Right forelimb (tissue), 1 donor: ENCODE data around the gene WWOX.

Source experiments
- DNase-seq: peaks from one replicate; pipeline ENCODE4 v3.0.0-alpha.2; 2018

WWOX gene

DNA sequence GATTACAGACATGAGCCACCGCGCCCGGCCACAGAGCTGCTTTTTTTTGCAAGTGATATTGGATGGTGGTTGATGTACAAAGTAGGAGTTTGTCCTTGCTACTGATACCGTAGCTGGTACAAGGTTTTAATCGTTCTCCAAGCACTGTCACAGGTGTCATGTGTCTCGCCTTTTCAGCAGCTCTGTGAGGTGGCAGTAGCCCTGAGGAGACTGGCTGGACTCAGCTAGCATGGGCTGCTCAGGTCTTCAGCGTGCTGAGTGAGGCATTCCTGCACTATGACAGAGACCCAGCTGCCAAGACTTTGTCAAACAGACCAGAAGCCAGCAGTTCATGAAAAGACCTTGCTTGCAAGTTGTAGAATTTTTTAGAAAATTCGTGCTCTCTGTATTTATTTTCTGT lies 7.2 kb downstream of the WWOX start:
- no peak for DNase-seq

DNA sequence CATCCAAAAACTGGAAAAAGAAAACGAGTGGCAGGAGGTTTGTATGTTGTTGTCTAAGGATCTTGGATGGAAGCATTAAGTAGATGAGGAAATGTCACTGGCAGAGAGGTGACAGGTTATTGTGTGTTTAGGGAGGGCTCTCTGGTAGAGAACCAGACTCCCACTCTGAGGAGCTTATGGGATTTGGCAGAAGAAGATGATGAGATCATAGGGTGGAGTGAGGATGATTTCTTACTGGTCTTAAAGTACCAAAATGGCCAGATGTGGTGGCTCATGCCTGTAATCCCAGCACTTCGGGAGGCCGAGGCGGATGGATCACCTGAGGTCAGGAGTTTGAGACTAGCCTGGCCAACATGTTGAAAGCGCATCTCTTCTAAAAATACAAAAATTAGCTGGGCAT lies 9.0 kb downstream of the WWOX start:
- DNase-seq = no peak

DNA sequence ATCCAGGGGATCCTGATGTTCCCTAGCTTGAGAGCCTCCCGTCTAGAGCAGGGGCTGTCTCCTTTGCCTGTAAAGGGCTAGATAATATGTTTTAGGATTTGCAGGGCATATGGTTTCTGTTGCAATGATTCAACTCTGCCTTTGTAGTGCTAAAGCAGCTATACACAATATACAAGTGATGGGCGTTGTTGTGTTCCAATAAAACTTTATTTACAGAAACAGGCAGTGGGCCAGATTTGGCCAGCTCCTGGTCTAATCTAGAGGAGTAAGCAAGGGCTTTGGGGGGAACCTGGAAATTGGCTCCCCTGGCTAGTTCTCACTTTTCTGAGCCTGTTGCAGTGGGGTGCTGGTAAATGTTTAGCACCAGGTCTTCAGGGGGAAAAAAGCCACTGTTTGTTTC lies 13.8 kb downstream of the WWOX start:
- no peak for DNase-seq

DNA sequence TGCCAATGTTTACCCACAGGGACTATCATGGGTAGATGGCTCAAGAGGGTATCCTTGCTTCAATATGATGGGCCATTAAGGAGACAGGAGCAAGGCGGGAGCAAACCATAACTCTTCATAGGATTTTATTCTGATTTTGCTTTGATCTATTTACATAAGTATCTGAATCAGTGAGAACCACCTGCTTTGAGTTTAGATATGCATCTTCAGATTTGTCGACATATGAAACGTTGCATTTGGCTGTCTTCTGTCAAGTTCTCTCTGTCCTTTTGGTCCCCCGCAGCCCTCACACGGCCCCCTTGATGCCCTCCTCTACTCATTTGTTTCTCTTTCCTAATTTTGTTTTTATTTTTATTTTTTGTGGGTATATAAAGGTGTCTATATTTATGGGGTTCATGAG lies 16.2 kb downstream of the WWOX start:
- no peak for DNase-seq

DNA sequence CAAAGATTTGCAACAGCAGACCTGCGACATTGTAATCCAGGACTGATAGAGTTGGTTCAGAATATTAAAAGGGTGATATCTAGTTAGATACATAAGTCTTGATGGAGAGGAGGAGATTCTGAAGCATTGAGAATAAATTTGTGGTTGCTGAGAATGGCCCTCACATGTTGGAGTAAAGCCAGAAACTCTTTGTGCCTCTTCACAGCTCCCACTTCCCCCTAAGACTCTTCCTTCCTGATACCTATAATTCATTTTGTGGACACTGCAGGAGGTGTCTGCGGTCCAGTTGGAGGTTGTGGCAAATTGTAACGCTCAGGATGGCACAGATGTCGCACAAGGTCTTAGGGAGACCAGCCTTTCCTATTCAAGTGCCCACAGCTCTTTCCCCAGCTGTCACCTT lies 17.5 kb downstream of the WWOX start:
- DNase-seq = no peak

DNA sequence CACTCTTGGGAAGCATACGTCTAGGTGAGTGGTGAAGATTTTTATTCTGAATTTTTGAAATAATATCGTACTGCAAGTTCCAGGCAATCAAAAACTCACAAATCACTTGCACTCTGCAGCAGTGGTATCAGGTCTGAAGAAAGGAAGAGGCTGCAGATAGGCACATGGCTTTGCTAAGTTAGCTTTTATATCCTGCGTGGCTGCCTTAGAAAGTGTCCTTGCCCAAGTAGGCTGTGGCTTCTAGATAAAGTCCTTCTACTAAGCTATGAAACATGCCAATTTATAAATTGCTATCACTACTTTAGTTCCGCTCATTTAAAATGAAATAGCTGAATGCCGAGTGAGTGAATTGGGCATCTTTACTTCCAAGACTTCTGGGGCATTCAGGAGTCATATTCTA lies 17.9 kb downstream of the WWOX start:
- DNase-seq = no peak

DNA sequence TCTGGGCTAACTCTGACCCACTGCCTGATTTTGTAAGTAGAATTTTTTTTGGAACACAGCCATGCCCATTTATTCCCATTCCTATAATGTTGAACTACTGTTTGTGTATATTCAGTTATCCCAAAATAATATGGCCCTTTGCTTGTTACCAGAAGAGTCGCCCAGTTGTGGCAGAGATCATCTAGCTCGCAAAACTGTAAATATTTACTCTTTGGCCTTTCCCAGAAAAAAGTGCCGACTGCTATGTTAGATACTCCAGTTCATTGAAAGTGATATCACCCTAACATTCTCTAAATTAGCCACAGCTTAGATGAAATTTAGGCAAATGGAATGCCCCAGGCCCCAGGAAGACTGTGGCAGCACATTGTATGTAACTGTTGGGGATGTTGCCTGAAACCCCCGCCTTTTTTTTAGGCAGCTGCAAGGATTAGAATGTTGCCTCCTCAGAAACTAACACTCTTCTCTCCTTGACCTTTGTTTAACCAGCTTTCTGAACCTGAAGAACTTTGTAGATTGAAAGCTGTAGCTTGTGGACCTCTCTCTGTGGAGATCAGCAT lies 19.1 kb downstream of the WWOX start:
- no peak for DNase-seq

DNA sequence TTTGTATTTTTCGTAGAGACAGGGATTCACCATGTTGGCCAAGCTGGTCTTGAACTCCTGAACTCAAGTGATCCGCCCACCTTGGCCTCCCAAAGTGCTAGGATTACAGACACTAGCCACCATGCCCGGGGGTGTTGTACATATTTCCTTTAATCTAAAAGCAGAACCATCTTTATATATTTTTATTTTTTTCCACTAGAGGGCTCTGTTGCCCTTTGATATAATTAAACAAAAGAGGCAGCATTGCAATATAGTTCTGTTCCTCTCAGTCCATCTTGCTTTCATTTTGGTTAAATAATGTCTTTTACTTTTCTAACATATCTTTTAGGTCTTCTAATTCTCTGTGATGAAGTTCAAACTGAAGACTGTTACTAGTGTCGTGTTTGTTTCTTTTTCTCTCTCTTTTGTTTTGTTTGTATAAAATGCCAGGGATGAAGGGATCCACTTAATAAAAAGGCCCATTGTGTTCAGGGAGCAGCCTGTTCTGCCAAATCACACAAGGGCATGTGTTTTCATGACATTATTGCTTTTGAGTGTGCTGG lies 23.4 kb downstream of the WWOX start:
- DNase-seq = no peak

DNA sequence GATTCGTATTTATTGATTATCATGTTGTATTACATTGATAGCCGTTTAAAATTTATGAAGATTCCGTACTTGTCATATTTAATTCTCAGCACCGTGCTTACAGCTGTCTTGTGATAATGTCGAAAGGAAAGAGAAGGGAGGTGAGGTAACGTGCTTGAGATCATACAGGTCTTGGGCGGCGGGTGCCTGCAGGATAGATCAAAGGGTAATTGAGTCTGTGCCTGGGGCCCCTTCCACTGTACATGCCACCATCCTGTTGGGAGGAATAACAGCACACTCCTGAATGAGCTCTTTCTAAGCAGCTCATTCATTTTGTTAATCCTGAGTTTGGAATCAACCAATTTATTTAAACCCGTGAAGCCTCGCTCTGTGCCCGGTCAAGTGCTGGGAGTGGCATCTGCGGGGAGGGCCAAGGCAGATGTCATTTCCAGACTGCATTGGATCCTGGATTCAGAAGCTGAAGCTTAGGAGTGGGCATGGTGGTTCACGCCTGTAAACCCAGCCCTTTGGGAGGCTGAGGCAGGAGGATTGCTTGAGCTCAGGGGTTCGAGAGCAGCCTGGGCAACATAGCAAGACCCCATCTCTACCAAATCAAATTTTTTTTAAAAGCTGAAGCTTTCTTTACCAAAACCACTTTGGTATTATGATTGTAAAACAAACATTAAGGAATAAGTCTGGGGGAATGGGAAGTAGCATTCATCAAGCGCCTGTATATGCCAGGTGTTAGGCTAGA lies 25.8 kb downstream of the WWOX start:
- no peak for DNase-seq

DNA sequence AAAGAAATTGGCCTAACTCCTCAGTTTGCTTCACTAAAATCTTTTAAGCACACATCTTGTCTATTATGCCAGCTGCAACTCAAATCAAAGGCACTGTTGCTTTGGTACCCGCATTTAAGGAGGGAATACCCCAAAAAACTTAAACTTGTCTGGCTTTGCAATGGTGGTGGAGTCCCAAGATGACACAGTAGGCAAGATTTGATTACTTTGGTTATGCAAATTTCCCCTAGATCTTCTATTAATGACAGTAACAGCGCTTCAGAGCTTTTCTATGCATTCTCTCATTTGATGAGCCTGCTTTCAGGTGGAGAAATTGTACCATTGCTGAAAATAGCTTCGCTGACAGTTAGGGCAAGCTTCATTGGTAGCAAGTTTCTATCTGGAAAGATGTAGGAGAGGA lies 27.2 kb downstream of the WWOX start:
- DNase-seq = no peak

DNA sequence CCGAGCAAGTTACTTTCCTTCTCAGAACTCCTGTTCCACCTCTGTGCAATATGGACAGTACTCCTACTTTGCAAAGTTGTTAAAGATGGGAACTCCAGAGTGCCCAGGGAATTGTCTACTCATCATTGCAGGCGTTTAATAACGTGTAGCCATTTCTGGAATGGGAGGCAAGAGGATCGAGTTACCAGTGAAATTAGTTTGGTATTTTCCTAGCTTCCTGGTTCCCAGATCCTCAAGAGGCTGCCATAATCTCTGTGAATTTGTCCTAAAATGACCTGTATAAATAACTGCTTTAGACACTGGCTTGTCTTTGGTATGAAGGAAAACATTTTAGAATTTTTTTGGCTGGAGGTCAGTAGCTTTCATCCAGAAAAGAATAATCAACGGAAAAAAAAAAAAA lies 27.7 kb downstream of the WWOX start:
- DNase-seq = no peak

DNA sequence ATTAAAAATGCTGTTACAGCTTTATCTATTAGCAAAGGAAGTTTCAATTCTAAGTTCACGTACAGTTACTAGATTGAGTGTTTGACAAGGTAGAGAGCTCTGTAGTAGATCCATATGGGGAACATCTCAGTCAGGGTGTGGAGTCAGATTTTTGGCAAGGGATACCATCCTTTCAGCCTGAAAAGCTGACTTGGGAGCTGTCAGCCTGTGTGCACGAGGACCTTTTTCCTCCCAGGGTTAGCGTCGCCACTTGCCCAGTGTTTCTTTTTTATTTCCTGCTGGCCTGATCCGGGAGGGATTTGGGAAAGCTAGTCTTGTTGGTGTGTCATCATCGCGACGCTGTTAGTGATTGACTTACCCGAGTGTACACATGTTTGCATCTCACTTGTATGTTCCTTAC lies 29.5 kb downstream of the WWOX start:
- no peak for DNase-seq

DNA sequence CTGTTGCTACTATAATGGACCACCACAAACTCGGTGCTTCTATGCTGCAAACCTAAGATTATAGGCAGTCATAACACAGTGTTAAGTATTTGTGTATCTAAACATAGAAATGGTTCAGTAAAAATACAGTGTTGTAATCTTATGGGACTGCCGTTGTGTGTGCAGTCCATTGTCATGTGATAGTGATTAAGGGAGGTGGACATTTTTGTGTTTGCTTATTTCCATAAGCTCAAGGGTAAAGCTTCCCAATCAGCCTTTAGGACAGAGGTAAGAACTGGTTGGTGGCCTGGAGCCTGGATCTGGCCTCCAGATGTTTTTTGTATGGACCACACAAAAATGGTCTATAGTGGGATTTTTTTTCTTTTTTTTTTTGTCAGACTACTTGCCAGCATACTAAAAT lies 29.9 kb downstream of the WWOX start:
- DNase-seq = no peak

DNA sequence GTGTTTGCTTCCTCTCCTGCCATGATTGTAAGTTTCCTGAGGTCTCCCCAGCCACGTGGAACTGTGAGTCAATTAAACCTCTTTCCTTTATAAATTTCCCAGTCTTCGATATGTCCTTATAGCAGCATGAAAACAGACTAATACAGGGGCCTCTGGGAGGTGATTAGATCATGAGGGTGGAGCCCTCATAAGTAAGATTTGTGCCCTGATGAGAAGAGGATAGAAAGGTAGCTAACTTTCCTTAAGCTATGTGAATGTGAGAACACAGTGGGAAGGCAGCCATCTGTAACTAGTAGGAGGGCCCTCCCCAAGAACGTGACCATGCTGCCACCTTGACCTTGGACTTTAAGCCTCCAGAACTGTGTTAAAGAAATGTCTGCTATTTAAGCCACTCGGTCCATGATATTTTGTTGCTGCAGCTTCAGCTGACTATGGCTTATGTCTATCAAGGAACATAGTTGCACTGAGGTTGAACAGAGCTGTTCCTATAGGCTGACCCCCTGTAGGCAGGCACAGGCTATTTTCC lies 30.7 kb downstream of the WWOX start:
- DNase-seq = no peak

DNA sequence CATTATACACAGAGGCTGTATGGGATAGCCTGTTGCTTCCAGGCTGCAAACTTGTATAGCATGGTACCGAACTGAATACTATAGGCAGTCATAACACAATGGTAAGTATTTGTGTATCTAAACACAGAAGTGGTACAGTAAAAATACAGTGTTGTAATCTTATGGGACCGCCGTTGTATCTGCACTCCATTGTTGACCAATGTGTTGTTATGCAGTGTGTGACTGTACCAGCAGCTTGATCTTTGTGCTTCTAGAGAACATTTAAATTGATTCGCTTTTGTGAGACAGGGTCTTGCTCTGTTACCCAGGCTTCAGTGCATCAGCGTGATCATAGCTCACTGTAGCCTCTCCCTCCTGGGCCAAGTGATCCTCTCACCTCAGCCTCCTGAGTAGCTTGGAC lies 31.5 kb downstream of the WWOX start:
- no peak for DNase-seq

DNA sequence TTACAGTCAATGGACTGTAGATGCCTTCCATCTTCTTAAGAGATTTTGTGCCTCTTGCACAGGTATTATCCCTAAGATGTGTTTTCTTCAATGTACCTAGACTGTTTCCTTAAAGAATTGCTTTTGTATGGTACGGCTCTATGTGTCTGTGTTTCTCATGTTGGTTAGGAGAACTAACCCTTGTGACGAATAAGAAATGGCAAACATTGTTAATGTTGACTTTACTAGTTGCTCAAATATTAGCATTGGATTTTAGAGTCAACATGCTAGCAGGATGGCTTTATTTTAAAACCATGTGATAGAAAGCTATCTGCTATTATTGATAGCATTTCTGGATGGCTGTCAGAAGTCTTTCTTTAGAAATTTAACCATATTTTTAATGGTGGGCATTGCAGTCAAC lies 34.5 kb downstream of the WWOX start:
- DNase-seq = no peak

DNA sequence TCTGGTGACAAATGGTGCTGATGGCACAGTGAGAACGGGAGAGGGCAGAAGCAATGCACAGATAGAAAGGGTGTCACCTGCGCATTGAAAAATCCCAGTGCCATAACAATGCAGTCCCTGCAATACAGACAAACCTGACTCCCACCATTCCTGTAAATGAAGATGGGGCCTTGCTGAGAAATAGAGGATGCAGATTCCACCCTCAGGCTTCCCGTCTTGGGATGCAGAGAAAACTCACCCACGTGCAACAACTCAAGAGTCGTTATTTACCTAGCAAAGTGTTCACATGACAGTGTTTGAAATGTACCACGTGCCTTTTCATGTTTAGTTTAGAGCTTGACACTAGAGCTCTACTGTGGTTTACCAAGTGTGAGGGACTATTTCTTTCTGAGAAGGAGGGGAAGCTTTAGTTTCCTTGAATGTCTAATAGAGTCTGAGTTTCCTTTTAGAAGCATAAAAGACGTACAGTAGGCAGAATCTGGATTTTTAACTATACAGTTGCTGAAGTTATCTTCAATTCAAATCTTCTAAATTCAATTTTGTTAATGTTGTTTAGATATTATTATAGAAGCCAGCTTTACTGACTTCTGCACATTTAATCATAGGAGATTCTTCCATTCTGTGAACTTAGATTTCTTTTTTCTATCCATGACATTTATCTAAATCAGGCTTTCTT lies 35.6 kb downstream of the WWOX start:
- DNase-seq = no peak

DNA sequence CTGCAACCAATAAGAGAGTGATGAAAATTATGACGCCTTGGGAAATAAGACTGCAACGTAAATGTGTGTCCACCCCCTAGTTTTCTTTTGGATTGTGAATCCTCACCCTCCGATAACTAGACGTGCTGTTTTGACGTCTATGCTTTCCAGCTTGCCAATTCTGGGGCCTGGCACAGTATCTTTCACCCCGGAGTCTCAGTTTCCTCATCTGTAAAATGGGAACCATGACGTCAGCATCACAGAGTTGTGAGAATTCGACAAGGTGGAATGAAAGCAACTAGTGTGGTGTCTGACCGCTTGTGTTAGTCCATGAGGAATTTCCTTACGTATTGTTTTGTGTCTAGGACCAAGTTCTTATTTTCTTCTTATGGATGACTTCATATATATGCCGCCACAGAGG lies 37.7 kb downstream of the WWOX start:
- no peak for DNase-seq

DNA sequence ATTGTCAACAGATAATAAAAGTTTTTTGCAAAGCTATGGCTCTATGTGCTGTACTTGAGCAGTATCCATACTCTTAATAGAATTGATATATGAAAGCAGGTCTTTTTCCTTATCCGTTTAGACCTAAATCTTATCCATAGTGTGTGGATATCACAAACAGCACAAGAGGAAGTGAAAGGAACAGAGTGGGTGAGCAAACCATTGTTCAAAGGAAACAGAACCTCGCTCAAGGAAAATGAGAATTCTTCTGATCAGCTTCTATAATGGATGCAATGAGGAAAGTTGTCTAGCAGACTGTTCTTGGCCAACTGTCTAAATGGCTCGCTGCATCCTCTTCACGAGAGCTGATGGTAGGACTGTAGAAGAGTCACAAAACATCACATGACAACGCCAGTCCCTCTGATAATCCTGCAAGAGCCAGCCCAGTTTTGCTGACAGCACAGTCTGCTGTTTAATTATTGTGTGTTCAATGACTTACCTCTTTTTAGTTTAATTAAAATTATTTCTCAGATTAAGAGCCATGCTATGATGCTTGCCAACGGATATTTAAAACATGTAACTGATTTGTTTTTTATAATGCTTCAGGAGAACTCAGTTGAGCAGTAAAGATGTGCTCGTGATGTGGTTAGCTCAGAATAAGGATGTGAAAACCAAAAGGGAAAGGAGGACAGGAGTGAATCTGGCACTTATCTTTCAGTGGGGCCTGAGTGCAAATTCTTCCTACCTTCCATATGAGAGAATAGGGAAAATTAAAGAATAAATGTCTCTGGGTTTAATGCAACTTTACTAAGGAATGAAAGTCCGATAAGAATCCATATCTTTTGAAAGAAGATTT lies 38.5 kb downstream of the WWOX start:
- no peak for DNase-seq

DNA sequence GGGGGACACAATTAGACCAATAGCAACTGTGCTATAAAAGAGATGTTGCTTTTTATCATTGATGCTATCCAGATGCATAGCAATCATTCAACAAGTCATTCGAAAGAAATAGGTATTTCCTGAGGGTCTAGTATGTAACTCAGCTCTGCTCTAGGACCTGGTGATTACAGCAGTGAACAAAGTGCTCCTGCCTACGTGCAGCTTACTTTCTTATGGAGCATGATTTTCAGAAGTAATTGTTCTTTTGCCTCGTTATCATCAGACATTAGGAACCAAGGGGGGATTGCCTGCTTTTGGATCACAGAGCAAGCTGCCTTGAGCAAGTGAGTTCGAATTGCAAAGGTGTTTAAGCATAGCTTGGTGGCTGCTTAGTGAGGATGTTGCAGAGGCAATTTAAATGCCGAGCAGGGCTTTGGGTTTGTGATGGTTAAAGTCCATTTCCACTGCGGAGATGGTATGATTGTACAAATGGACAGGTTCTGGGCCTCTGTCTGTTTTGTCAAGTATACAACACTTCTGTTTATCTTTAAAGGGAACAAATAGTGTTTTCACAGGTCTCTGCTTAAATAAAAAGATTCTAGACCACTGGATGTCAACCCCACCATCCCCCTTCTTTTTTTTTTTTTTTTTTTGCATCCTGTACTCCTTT lies 41.5 kb downstream of the WWOX start:
- DNase-seq = no peak

DNA sequence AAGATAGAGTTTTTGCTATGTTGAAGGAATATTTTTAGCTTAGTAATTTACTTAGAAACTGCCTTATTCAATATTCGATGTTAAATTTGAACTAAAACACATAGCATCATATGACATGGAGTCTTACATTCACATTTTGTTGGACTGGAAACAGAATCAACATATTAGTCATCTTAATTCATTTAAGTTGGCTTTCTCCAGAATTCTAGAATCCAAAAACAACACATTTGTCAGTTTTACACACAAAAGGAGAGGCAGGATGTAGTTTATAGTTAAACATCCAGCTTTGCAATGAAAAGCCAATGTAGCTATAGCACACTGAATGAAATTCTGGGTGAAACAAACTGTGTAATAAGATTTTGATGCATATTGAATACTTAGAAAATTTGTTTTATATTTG lies 43.3 kb downstream of the WWOX start:
- DNase-seq = no peak

DNA sequence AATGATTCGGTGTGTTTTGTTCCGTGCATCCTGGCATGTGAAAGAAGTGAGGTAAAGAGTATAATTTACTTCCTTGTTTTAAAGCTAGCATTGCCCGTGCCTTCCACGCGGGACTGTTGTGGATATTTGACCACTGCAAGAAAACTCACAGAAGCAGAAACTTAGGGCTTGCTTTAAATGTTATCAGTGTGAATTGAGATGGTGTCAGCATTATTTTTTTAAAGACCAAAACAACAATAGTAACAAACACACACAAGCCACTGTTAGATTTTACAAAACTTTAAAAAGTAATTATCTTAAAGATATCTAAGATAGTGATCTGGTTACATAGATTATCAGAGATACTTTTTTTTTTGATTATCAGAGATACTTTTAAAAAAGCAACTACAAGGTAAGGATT lies 47.4 kb downstream of the WWOX start:
- no peak for DNase-seq
